DMS 273 (cell line): ENCODE data around the gene MAGEB1.

Experiments
- DNase-seq: peaks from one replicate; lab custom pipeline; 2025; ENCODE audit not compliant: unreplicated experiment; lab: John Stamatoyannopoulos, UW

Gene MAGEB1

GRCh38 chrX:30296408-30297254, 49.7 kb downstream of the MAGEB1 start:
- no peak for DNase-seq

DNA sequence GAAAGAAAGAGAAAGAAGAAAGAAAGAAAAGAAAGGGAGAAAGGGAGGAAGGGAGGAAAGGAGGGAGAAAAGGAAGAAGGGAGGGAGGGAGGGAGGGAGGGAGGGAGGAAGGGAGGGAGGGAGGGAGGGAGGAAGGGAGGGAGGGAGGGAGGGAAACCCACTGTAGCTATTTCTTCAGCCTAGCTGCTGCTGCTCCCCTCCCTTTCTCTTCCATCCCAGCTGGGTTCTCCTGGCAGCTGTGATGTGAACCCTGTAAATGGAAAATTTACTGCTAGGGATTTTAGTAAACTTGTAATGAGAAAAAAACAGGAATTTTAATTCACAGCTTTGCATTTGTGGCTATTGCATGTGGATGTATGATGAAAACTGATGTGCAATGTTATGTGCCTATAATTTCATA, 54.3 kb downstream of the MAGEB1 start:
- DNase-seq, result no peak
